SK-N-SH (cell line): ENCODE data around the gene CDC23.

Source experiments
- CTCF ChIP-seq: fragments of 200-600 bp; sonication (generic); IDR thresholded peaks from 2 replicates; pipeline ENCODE4 v1.6.1; 2017; ENCODE audit warnings: antibody characterized with exemption, mild to moderate bottlenecking, moderate library complexity
- EZH2phosphoT487 ChIP-seq: fragments of 200-600 bp; sonication (generic); IDR thresholded peaks from 2 replicates; pipeline ENCODE4 v1.6.1; 2017; ENCODE audit warnings: low read depth, mixed run types, mild to moderate bottlenecking, antibody characterized with exemption, moderate library complexity, borderline replicate concordance
- GATA2 ChIP-seq: sonication (generic); formaldehyde crosslinking; IDR thresholded peaks from 2 replicates; pipeline ENCODE4 v1.5.0; 2020; ENCODE audit warnings: mild to moderate bottlenecking, missing genetic modification reagents
- JUND ChIP-seq: IDR thresholded peaks from 2 replicates; pipeline ENCODE4 v1.4.0; 2012
- MAX ChIP-seq: IDR thresholded peaks from 2 replicates; pipeline ENCODE4 v1.4.0; 2012; ENCODE audit warnings: low read depth
- REST ChIP-seq: IDR thresholded peaks from 2 replicates; pipeline ENCODE4 v1.6.1; 2012; ENCODE audit warnings: mild to moderate bottlenecking, low read depth, low read length, moderate library complexity
- RFX5 ChIP-seq: IDR thresholded peaks from 2 replicates; pipeline ENCODE4 v1.6.1; 2012; ENCODE audit warnings: mild to moderate bottlenecking, improper control_type of control experiment, low read length
- TCF12 ChIP-seq: IDR thresholded peaks from 2 replicates; pipeline ENCODE4 v1.4.0; 2012
- TEAD4 ChIP-seq: IDR thresholded peaks from 2 replicates; pipeline ENCODE4 v1.4.0; 2012; ENCODE audit warnings: mild to moderate bottlenecking, borderline replicate concordance; ENCODE audit not compliant: insufficient read depth
- USF2 ChIP-seq: fragments of 150-350 bp; IDR thresholded peaks from 2 replicates; pipeline ENCODE4 v1.6.1; 2017; ENCODE audit warnings: antibody characterized with exemption, low read length, low read depth, borderline replicate concordance

- TF ChIP-seq CTCF (no peak), MAX (no peak), EZH2phosphoT487 (no peak), GATA2 (CRISPR knock-in tag) (no peak), REST (no peak), TCF12 (no peak), TEAD4 (no peak), USF2 (no peak), JUND (no peak), RFX5 (no peak)
These were observed 49.4 kb downstream of the CDC23 start for GRCh38 chr5:138163721-138164120.
